HG02938 (cell line): ENCODE results near the gene KRT2.

Experiments
- ATAC-seq: cut with Tn5 transposase; IDR thresholded peaks from one replicate; pipeline ENCODE4 v1.9.1; 2021; ENCODE audit warnings: mild to moderate bottlenecking, moderate library complexity; ENCODE audit not compliant: unreplicated experiment

KRT2 gene

GRCh38 chr12:52643233-52644077, 8.6 kb downstream of the KRT2 start:
- no peak for ATAC-seq

GRCh38 chr12:52641468-52641867, 10.5 kb downstream of the KRT2 start:
- ATAC-seq: no peak

- ATAC-seq: no peak
Observed at GRCh38 chr12:52637299-52637698, 14.7 kb downstream of the KRT2 start.

DNA sequence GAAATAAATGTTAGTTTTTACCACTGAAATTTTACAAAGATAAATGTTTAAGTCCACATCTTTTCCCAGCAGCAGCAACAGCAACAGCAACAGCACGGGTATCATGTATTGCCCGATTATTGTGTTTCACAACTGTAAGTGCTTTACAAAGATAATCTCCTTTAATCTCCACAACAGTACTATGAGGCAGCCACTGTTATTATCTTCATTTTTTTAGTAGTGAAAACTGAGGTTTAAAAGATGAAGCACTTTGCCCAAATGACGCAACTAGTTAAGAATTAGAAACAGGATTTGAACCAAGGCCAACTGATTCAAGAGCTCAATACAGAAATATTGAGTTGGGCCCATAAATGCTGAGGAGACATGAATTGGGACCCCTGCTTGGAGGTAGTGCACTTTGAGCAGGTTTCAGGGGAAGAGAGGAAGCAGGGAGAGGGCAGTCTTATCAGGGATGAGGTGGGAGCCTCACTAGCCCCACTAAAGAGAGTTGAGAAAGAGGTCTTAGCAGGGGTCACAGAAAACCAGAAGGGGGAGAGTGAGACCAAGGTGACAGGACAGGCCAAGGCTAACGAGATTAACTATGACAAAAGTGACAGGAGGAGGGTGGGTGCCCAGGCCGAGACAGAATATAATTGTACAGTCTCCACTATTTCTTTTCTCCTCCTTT, 15.3 kb downstream of the KRT2 start:
- no peak for ATAC-seq

GRCh38 chr12:52636189-52636588, 15.8 kb downstream of the KRT2 start:
- ATAC-seq: no peak

DNA sequence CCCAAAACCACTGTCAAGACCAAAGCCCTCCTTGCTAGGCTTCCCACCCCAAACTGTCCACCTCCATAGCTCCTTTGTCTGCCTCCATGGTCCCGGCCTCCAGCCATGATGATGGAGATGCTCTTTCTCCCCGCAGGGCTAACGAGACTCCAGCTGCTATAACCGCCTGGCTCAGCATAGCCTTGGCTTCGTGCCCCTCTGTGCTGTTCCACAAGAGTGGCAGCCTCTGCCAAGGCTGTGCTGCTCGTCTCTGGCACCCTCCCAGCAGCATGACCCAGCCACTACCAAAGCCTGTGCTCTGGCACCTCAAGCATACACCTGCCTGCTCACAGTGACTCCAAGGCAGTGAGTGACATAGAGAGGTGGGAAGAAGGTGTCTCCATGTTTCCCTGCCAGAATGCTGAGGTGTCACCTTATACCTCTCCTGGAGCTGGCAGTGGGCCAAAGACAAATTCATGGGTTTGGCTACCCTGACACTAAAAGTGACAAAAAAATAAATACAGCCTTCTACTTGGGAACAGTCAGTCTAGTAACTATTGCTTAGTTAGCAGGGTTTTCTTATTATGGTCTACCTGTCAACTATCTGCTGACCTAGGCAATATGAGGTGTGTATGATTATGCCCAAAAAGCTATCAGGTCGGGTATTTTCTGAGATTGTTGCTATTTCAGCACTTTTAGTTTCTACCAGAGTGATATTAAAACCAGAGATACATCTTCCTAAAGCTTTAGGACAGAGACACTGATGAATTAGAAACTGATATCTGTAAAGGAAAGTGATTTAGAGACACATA, 17.6 kb downstream of the KRT2 start:
- ATAC-seq: no peak

GRCh38 chr12:52633383-52633782, 18.6 kb downstream of the KRT2 start:
- ATAC-seq: no peak

DNA sequence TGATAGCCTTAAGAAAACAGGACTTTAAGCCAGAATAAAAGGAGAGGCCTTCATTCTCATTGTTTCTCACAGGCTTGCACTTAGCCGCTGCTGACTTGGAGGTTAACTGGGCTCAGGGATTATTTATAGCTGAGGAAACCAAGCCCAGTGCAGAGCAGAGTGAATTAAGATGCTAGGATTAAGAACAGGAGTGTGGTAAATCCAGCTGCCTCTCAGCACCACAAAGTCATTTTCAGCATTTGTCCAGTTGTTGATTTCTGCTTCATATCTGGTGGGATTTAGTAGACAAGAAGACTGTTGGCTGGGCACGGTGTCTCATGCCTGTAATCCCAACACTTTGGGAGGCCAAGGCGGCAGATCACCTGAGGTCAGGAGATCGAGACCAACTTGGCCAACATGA, 19.4 kb downstream of the KRT2 start:
- no peak for ATAC-seq

DNA sequence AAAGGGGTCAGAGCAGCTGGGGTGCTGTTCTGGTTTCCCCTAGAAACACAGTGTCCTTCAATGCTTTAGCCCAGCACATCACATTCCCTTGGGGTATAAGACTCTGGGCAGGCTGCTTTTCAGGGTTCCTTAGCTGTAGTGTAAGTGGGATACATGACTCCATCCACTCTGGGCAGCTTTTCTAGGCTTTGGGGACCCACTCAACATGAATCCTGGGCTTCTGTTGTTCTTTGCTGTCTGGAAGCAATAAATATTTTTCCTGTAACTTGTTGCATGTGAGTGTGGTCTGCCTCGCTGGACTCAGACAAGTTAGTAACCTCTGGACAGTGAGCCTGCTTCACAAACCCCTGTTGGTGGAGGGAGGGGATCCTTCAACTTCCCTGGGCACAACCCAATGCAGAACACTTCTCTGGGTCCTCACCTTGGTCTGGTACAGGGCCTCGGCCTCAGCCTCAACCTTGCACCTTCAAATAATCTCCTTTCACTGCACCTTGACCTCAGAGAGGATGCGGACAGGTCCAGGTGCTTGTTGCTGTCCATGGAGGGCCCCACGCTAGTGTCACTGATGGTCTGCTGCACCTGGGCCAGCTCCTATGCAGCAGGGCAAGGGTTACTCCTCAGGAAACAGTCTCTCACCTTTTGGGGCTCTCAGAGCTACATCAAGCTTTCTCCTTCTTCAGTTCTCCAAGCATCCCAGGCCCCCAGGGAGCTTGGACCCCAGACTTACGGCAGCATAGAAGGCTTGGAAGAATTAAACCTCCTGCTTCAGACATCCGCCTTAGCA, 20.1 kb downstream of the KRT2 start:
- no peak for ATAC-seq

GRCh38 chr12:52631264-52631663, 20.7 kb downstream of the KRT2 start:
- ATAC-seq: no peak

DNA sequence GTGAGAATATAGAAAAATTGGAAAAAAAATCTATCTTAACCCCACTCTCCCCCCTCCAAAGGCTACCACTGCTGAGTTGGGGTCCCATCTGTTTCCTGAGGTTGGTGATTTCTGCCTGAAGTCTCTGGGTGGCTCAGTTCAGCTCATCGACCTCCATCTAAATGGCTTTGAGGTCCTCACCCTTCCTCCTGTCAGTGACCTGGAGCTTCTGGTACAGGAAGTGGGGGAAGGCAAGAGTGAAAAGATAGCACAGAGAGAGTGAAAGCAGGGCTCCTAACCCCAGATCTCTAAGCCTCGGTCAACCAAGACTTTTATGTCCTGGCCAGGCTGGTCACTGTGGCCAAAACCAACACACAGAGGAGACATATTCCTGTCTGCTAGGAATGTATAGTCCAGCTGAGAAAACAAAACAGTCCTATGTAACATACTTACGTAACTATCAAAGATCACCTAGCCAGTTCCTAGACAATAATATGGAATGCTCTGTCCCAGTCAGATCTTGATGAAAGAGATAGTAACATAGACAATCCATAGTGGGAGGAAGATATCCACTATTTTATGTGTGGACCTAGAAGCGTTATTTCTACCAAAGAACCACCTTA, 21.3 kb downstream of the KRT2 start:
- no peak for ATAC-seq

- no peak for ATAC-seq
Observed at GRCh38 chr12:52630008-52630500, 22.0 kb downstream of the KRT2 start.

GRCh38 chr12:52629281-52630007, 22.6 kb downstream of the KRT2 start:
- no peak for ATAC-seq

DNA sequence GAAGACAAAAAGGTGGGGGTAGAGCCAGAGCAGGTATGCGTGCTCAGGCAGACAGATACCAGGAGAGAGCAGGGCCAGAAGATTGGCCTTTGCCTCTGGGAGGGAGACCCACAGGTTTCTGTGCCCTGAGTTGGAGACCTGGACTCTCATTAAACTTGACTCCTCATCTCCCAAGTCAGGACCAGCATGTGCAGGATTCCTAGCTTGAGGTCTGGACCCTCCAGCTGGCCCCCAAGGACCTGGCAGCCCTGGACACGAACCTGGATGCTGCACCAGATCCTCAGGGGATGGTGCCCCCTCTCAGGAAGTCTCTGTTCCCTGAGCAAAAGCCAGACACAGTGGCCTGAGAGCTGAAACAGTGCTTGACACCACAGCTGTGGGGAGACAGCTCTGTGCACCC, 23.2 kb downstream of the KRT2 start:
- no peak for ATAC-seq

DNA sequence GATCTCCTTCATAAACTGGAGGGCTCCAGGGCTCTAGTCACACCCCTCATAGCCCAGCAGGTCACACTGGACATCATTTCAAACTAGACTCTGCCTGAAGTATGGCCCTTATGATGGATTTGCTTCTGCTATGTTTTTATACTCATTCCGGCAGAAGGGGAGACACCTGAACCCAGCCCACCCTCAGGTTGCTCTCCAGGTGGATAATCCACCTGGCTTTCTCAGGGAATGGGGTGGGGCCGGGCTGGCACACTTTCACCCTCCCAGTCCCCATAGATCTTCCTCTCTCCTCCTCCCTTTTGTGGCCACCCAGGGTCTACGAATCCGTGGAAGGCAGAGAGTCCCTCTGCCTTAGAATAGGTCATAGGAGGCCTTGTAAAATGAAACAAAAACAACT, 23.9 kb downstream of the KRT2 start:
- ATAC-seq: no peak

DNA sequence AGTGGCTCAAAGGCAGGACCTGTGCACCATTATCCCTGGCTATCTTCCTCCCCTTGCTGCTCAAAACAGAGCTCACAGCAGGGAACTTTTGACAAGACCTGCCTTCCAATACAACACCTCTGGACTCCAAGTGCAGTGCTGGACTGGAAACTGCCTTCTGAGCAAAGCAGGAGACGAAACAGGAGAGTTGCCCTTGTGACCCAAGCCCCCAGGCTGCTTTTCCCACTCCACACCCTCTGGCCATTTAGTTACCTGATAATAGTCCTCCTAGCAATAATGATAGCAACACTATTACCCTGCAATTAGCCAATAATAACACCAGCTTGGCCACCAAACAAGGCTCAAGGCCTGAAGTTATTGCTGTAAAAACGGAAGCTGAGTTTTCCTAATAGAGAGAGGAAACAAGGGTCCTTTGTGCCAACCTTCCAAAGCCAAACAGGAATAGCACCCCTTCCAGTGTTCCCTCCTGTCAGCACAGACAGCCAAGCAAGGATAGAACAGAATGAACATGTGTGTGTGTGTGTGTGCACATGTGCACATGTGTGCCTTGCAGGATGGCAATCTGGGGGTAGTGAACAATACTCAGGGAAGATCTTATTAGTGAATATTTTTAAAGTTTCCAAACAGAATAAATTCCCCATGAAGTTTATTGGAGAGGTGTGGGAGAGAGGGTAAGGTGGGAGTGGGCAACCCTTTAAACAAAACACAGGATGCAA, 24.5 kb downstream of the KRT2 start:
- ATAC-seq: no peak

DNA sequence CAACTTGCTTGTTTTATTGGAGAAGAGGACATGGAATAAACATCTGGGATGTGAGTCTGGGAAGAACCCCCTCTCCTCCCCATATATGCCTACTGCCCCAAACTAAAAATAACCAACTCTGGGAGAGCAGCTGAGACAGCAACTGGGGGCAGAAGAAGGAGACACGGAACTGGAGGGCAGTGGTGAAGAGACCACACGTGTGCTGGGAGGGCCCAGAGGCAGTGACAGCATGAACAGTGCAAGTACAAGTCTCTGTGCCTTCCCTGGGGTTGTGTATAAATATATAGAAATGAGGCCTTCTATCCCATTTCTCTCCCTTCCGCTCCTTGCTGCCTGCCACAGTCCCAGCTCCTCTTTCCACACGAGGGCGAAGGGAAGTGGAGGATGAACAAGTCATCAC, 29.7 kb downstream of the KRT2 start:
- ATAC-seq: no peak

DNA sequence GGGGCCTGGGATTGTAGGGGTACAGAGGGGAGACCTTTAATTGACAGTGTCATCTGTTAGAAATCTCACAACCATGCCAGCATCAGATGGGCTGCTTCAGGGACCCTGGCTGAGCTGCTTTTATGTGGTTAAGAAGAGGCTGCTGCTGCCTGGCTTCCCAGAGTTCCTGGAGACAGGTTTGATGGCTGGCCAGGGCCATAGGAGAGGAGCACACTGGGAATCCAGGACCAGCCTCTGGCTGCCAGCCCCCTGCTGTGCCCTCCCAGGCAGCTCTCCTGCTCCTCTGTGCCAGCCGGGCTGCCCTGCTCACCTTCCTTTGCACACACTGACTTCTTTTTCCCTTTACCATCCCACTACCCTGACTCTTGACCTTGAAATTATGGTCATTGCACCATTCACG, 33.1 kb downstream of the KRT2 start:
- no peak for ATAC-seq

- ATAC-seq: no peak
Observed at GRCh38 chr12:52618216-52618615, 33.8 kb downstream of the KRT2 start, which contains the start of gene KRT73. KRT73 (minus strand) TSS chr12:52618559; CDS start chr12:52618524, 35 bp downstream.
